GM11168 (cell line): ENCODE results near the gene PFDN4.

ENCODE experiments used
- in situ Hi-C: fragments of 300-500 bp; cut with MboI; formaldehyde crosslinking; loops from one replicate; pipeline ENCODE4 v1.12.0; 2022; ENCODE audit warnings: low sequenced_read_pairs; ENCODE audit not compliant: unreplicated experiment

The PFDN4 gene

DNA sequence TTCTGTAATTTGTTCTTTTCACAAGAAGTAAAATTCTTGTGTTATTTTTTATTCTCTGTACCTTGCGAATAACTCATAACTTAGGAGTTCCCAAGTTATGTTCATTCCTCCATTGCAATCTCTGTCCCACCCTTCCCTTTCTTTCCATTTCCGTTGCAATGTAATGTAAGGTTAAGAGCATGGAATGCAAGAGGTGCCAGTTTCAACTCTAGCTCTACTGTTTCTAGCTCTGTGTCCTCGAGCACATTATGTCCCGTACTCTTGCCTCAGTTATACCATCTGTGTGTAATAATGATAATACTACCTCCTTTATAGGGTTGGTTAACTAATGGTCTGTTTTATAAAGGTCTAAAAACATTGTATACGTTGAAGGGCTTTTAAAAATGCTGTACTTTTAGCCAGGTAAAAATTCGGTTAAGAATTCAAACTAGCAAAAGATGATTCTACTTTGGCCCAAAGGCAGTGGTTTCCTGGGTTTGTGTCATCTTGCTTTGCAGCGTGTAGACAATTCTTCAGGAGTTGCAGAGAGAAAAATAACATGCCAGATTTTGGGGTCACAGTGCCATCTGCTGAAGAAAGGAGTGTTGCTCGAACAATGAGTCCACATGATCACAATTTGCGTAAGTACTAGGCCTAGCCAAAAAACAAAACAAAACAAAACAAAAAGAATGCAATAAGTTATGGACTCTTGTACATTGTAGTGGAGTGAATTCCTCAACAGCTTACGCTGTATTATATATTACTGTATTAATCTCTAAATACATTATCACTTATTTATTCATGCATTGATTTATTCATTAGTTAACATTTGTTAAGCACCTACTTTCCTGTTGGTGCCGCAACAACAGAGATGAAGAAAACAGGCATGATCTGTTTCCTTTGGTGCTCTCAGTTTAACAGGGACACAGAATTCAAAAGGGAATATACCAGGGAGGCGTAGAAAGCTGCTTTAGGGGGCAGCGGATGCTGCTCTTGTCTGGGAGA lies 10.0 kb upstream of the PFDN4 start:
- in situ Hi-C loops, result loop anchor here (5.0 to 10.0 kb wide), 2 partner anchors 96 to 253 kb away; no protein-coding TSS in a partner anchor

DNA sequence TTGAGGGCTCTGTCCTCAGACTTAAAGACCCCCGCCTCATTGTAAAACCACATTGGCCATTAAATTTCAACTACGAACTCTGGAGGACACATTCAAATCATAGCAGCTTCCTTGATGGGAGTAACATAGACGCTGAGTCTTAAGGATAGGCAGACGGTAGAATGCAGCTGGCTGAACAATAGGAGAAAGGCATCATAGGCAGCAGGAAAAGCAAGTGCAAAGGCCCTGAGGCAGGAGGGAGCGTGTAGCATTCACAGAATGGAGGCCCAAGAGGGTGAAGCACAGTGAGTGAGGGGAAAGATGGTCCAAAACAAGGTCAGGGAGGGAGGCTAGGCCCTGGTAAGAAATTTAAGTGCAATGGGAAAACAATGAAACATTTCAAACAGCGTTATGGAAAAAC lies 8.6 kb upstream of the PFDN4 start:
- in situ Hi-C loops, result loop anchor here (5.0 to 10.0 kb wide), 2 partner anchors 97 to 254 kb away; no protein-coding TSS in a partner anchor

DNA sequence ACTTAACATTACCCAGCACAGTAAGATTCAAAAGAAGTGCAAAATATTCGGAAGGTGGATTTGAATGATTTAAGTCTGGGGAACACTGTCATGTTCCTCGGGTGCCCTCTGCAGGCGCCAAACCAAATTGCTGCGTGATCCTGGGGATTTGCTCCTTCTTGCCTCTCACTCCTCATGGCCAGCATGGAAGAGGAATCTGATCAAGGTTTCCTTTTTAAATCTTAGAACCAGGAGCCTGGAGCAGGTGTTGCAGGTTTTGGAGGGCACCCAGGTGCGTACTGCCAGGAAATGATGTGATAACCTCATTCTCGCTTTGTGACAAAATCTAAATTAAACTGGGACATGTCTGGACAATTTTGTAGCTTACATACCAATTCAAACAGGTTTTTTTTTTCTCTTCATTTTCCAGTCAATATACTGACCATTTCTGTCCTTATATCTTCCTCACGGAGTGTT lies 8.1 kb upstream of the PFDN4 start:
- in situ Hi-C loops, result loop anchor here (5.0 to 25.0 kb wide), 3 partner anchors 97 to 637 kb away; no protein-coding TSS in a partner anchor

DNA sequence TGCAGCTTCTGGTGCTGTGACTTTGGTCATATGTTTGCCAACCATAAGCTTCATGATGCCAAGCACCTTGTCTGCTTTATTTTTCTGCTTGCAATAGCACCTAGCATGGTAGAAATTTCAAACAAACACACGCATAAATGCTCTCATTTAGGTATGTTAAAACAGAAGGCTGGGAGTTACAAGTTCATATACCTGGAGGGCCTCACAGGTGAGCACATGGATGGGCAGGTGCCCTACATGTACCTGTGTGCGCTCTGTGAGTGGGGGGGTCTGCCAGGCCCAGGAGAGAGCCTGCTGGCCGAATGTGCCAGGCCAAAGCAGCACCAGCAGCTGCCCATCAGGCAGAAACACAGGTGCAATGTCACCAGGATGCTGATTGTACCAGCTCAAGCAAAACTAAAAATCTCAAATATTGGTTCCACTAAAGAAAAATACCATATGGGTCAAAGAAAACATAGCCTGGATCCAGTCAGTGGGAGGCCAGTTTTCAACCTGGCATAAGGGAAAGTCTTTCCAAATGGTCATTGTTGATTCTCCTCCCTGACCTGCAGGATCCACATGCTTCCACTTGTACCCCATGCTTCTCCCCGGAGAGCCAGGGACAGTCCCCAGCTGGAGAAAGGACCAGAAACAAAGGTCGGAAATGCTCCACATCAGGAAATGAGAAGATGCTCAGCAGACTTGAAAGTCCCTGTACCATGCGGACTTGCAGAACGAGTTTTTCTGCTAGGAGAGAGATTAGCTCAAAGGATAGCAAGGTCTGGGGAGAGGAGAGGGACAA lies 7.2 kb upstream of the PFDN4 start:
- in situ Hi-C loops, result loop anchor here (25.0 kb wide), 1 partner anchor 638 kb away; no protein-coding TSS in a partner anchor

DNA sequence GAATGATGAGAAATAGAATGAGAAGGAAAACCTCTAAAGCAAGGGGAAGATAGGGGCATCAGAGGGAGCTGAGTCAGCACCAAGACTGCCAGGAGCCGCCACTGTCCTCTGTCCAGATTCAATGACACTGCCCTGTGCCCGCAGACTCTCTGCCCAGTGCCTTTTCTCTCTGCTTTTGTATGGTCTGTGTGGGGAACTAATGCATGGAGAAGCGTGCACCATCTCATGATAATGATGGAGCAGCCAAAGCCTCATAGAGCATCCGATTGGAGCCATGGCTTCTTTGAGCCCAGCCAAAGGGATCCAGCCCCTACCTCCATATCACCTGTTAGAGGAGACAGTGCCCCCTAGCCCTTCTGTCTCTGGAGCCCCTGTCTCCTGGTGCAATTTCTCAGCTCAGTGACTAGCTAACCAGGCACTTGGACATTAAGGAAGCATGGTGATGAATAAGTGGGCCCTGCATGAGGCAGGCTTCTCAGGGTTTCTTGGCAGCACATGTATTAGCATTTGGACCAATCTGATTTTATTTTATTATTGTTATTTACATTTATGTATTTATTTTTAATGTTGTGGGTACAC lies 6.5 kb upstream of the PFDN4 start:
- in situ Hi-C loops, result loop anchor here (25.0 kb wide), 1 partner anchor 639 kb away; no protein-coding TSS in a partner anchor

DNA sequence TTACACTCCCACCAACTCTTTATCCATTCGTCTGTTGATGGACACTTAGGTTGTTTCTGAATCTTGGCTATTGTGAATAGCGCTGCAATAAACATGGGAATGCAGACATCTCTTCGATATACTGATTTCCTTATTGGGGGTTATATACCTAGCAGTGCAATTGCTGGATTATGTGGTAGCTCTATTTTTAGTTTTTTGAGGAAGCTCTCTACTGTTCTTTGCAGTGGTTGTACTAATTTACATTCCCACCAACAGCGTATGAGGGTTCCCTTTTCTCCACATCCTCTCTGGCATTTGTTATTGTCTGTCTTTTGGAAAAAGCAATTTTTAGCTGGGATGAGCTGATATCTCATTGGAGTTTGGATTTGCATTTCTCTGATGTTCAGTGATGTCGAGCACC lies 4.6 kb upstream of the PFDN4 start:
- in situ Hi-C loops, result loop anchor here (25.0 kb wide), 1 partner anchor 641 kb away; no protein-coding TSS in a partner anchor

DNA sequence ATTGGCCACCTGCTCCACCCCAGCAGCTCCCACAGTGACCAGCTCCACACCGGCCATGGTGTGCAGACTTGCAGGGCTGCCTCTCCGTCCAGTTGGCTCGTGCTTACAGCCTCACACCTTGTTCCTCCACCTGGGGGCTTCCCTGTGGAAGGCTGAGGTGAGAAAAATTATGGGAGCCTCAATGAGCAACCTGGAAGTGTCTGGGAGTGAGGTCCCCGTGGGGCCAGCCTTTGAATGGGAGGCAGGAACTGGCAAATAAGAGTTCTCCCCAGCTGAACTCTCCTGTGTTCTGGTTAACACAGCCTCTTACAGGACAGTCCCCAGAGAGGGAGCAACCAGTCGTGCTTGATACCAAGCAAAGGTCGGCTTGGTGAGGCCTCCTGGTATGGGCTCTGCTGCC lies 3.8 kb upstream of the PFDN4 start:
- in situ Hi-C loops, result loop anchor here (25.0 kb wide), 1 partner anchor 642 kb away; no protein-coding TSS in a partner anchor

DNA sequence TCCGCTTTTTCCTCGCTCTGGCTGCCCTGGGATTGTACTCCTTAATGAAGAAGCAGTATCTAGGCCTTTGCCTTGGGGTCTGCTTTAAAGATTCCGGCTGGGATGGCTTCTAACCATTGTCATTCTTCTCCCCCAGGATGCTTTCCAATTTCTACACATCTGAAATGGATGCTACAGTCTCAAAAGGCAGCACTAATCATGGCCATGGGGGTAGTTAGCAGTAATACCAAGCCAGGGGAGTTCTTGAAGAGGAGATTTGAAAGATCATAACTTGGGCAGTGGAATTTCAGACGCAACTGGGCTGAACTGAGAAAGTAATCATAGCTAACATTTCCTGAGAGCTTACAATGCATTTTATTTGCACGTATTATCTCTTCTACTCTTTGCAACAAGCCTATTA lies 3.4 kb upstream of the PFDN4 start:
- in situ Hi-C loops, result loop anchor here (25.0 kb wide), 1 partner anchor 642 kb away; no protein-coding TSS in a partner anchor

DNA sequence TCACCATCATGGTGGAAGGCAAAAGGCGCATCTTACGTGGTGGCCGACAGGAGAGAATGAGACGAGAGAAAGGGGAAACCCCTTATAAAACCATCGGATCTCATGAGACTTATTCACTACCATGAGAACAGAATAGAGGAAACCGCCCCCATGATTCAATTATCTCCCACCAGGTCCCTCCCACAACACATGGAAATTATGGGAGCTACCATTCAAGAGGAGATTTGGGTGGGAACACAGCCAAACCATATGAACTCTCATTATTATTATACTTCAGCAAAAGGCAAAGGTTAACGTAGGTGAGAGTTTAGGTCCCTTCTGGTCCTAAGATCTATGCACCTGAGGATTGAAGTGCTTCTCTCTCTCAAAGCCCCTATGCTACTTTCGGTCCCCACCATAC lies 2.4 kb upstream of the PFDN4 start:
- in situ Hi-C loops, result loop anchor here (25.0 kb wide), 1 partner anchor 643 kb away; no protein-coding TSS in a partner anchor

DNA sequence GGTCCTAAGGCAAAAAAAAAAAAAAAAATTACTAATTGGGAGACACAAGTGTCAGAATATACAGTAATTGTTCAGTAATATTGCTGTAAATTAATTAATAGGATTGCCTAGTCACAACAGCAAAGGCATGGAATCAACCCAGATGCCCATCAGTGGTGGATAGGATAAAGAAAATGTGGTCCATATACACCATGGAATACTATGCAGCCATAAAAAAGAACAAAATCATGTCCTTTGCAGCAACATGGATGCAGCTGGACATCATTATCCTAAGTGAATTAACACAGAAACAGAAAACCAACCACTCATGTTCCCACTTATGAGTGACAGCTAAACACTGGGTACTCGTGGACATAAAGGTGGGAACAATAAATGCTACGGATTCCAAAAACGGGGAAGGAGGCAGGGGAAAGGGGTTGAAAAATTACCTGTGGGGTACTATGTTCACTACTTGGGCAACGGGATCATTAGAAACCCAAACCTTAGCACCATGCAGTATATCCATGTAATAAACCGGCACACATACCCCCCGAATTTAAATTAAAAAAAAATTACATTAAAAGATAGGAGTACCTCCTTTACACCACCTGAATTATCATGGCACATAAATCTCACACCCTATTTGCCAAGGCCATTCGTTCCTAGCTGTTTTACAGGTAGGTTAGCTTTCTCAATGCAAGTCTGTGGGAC lies 689 bp upstream of the PFDN4 start:
- in situ Hi-C loops, result loop anchor here (25.0 kb wide), 1 partner anchor 645 kb away; no protein-coding TSS in a partner anchor

DNA sequence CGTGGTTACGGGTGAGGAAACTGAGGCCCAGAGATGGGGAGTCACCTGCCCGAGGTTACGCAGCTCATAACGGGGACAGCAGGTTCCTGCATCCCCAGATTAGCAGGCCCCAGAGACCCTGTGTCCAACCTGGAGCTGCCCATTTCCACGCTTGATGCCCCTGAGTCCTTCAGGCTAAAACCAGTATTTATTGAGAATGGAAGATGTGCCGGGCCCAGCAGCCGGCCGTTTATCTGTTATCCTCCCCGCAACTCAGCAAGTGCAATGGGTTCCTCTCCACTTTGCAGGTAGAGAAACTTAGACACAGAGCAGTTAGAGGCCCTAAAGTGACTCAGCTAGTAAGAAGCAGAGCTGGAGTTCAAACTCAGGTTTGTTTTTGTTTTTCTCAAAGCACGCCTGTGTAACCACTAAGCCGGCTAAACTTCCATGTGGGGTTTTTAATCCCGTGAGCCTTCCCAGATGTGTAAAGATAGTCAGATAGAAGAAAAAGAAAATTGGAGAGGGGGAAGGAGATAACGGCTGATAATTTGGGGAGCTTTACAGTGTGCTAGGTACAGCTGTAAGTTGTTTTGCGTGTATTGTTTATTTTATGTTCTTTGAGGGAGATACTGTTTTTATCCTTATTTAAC lies 775 bp downstream of the PFDN4 start:
- in situ Hi-C loops, result loop anchor here (25.0 kb wide), 1 partner anchor 646 kb away; no protein-coding TSS in a partner anchor

DNA sequence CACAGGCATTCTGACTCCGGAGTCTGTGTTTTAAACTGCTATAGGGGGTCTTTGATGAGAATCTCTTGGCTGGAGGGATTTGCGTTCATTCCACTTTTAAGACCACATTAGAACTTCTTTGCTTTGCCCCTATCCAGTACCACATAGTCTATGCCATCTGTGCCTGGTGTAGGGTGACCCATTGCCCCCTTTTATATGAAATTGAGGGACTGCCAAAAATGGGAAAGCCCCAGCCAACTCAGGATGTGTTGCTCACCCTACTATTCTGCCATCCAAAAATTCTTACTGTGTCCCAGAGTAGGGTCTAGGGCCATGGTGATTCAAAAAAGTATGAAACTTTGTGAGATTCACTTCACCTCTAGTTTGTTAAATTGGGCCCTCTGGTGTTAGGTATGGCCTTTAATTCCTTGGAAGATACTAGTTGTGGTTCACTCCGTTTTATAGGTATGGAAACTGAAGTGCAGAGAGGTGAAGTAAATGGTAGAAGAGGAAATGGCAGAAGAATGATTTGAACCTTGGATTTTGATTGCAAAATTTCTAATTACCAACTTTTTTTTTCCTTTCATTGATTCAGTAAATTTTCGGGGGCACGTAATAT lies 1.4 kb downstream of the PFDN4 start:
- in situ Hi-C loops, result loop anchor here (25.0 kb wide), 1 partner anchor 647 kb away; no protein-coding TSS in a partner anchor

DNA sequence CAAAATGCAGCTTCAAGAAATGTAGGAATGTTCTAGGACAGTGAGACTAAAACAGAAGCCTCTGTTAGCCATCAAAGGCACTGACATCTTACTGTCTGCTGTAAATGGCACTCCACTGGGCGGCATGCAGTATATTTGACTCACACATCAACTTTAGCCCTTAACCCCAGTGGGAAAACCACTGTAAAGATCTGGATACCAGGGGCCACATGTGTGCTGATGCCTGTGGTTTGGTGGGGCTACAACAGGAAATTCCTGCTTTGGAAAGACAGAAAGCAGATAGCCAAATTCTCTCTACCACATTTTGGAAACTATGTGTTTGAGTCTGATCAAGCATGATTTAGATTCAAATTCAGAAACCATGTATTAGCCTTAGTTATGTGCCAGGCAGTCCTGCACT lies 4.3 kb downstream of the PFDN4 start:
- in situ Hi-C loops, result loop anchor here (25.0 kb wide), 1 partner anchor 650 kb away; no protein-coding TSS in a partner anchor

DNA sequence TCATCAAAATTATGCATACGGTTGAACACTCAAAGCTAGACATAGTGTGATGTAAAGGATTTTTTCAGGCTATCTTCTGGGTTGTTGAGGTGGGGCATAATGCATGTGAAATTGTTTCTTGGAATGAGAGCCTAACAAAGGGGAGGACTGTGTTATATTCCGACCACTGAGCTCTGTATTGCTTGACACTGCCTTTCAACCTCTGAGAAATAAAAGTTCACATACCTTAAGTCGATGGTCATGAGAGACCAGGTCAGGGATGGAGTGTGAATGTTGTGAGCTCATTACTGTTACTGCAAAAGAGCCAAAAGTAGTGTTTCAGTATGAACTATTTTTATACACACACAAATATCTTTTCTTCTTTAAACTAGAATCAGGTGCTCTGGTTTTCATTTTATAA lies 5.0 kb downstream of the PFDN4 start:
- in situ Hi-C loops, result loop anchor here (25.0 kb wide), 1 partner anchor 651 kb away; no protein-coding TSS in a partner anchor

DNA sequence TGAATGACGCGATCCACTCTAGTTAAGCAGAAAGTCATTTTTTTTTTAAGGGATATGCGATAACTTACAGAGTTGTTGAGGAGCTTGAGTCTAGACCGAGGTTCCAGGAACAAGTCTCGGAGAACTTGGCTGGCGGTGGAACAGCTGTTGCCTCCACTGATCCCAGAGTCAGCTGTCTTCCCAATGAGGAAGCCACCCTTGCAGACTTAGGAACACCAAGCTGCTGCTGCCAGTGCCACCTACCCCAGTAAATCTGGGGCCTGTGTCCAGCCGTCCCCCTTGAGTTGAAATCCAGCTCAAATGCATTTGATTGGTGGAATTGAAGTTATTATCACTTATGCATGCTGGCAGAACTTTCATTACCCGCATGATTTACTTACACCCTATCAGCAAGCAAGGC lies 6.7 kb downstream of the PFDN4 start:
- in situ Hi-C loops, result loop anchor here (25.0 kb wide), 1 partner anchor 652 kb away; no protein-coding TSS in a partner anchor

DNA sequence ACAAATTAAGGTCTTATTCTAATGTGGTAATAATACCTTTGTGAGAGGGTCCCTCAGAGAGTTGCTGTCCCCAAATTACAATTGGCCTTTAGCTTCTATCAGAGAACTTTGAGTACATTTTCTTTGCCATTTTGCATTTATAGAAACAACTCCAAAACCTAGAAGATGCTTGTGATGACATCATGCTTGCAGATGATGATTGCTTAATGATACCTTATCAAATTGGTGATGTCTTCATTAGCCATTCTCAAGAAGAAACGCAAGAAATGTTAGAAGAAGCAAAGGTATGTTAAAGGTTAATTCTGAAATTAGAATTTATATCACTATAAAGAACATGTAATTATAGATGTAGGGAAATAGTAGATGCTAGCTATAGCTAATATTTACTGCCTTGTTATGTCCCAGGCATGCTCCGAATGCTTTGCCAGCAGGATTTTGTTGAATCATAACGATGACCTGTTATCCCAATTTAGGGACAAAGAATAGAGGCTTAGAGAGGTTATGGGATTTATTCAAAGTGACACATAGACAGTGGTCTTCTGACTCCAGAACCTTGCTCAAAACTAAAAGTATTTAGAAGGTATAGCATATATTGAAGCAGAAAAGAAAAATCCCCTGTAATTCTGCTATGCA lies 7.4 kb downstream of the PFDN4 start:
- in situ Hi-C loops, result loop anchor here (25.0 kb wide), 1 partner anchor 653 kb away; no protein-coding TSS in a partner anchor

DNA sequence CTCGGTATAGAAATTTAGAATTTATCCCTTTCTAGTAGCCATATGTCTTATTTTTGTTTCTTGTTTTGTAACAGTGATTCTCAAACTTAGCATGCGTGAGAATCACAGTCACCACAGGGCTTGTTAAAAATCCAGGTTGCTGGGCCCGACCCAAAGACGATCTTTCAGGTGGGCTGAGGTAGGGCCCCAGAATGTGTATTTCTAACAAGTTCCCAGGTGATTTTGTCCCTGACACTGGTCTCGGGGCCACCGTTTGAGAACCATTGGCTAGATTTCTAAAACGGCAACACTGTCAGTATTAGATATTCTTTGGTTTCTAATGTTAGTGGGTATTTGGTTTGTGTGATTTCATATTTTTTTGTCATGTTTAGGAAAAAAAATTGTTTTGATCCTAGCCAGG lies 9.9 kb downstream of the PFDN4 start:
- in situ Hi-C loops, result loop anchor here (25.0 kb wide), 1 partner anchor 655 kb away; no protein-coding TSS in a partner anchor

DNA sequence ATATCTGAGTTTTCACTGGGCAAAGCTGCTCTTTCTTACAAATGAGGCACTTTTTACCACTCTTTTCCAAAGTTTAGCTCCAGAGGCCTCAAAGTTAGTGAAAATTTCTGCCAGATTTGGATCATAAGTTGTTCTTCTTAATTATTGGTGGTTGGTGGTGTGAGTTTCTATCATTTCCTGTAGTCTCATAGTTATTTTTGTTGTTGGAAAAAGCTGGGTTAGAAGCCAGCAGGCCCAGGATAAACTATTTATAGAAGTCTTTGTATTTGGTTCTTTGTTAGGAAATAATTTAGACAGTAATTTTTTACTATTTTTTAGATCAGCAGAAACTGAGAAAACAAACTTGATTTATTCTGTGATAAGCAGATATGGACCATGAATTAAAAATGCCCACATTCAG lies 10.6 kb downstream of the PFDN4 start:
- in situ Hi-C loops, result loop anchor here (25.0 kb wide), 1 partner anchor 656 kb away; no protein-coding TSS in a partner anchor
